HUES6 (cell line): ENCODE results near the gene METTL25.

Source experiments
- H3K27ac ChIP-seq: 2 replicates; pipeline ENCODE4 v1.7.0; 2013; ENCODE audit warnings: low read depth, mild to moderate bottlenecking, low read length, inconsistent platforms
- H3K27me3 ChIP-seq: 2 replicates; pipeline ENCODE4 v1.6.1; 2013; ENCODE audit warnings: low read length; ENCODE audit not compliant: control insufficient read depth, insufficient read depth
- H3K36me3 ChIP-seq: 2 replicates; pipeline ENCODE4 v1.6.1; 2013; ENCODE audit warnings: low read length; ENCODE audit not compliant: control insufficient read depth, insufficient read depth
- H3K4me1 ChIP-seq: 2 replicates; pipeline ENCODE4 v1.6.1; 2013; ENCODE audit warnings: low read length; ENCODE audit not compliant: control insufficient read depth, insufficient read depth
- H3K4me3 ChIP-seq: 2 replicates; pipeline ENCODE4 v1.5.1; 2013; ENCODE audit warnings: low read depth, low read length
- H3K9ac ChIP-seq: one replicate; pipeline ENCODE4 v1.6.1; 2013; ENCODE audit warnings: mild to moderate bottlenecking, low read length
- H3K9me3 ChIP-seq: 2 replicates; pipeline ENCODE4 v1.6.1; 2013; ENCODE audit warnings: low read depth, low read length; ENCODE audit not compliant: control insufficient read depth, insufficient read depth

The METTL25 gene

DNA sequence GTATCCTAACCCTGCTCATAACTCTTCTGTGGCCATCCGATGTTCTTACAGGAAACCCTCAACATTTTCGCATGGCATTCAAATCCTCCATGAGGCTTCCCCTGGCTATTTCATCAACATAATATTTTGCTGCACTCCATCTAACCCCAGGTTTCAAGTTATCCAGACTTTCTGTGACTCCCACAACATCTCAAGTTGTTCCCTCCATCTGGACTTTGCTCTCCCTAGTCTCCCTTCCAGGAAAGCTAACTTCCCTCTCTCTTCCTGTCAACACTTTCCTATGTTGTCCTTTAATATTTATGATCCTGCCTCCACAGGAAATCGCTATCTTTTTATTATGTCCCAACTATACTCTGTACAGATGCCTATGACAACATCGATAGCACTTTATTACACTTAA is 146.1 kb downstream of the METTL25 start:
- Histone ChIP-seq H3K27me3 (no peaks in the 10 kb centered on the region), H3K4me1 (no peaks in the 10 kb centered on the region; the same call in 1 of the 2 replicates), H3K4me3 (no peak overlapping the region), H3K9ac (no peak overlapping the region), H3K27ac (no peak overlapping the region), H3K36me3 (no peaks in the 10 kb centered on the region), H3K9me3 (no peaks in the 10 kb centered on the region)

DNA sequence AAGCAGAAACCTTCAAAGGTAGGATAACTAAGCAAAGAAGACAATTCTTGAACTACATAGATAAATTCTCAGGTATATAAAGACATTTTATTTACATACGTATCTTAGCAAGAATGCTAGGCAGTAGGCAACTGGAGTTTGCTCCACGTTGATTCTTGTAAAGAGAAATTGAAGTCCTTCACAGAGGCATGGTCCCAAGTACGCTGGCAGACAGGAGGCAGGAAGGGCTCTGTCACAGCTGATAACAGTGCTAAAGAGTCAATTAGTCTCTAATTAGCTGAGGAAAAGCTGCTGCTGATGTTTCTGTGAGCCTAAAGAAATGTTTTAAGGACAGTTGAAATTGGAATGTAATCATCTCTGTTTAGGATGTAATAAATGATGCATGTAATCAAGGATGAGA is 146.8 kb downstream of the METTL25 start:
- Histone ChIP-seq H3K27ac (no peak overlapping the region), H3K9ac (no peak overlapping the region), H3K4me1 (no peaks in the 10 kb centered on the region; the same call in 1 of the 2 replicates), H3K27me3 (no peaks in the 10 kb centered on the region), H3K4me3 (no peak overlapping the region), H3K9me3 (no peaks in the 10 kb centered on the region), H3K36me3 (no peaks in the 10 kb centered on the region)

DNA sequence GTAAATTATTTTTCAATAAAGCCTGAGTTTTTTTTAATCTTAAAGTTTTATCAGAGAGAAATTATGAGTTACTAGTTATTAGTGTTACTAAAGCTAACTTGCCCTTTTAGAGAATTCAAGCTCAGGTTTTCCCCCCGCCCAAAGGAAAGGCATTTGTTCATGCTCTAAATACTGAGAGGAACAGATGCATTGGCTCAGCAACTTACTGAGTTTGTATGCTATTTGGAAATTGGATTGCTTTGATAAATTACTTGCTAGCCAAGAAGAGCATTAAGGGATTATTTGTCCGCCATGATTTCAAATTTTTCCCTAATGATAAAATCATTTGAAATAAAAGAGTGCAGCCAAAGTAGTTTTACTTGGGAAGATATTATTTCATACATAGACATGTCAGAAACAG is 149.4 kb downstream of the METTL25 start:
- H3K27ac ChIP-seq, result no peak overlapping the region
- no peaks in the 10 kb centered on the region for H3K36me3 ChIP-seq
- no peak overlapping the region for H3K4me3 ChIP-seq
- no peaks in the 10 kb centered on the region for H3K9me3 ChIP-seq
- H3K27me3 ChIP-seq, result no peaks in the 10 kb centered on the region
- H3K4me1 ChIP-seq, result no peaks in the 10 kb centered on the region; the same call in 1 of the 2 replicates
- no peak overlapping the region for H3K9ac ChIP-seq

DNA sequence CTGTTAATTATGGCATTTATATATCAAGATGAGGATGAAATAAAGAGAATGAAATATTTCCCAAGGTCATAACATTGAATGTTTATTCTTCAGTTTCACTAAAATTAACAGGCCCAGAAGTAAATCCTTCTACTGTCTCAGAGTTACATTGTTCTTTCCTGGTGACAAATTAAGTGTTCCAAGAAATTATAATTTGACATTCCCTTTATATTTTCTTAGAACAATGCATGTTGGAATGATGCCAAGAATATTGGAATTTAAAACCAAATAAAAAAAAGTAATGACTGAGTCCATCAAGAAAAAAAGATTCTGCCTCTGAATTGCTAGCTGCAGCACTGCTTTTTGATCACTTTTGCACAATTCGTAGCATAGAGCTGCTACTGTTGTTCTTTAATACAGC is 152.1 kb downstream of the METTL25 start:
- no peak overlapping the region for H3K27ac ChIP-seq
- H3K27me3 ChIP-seq, result no peaks in the 10 kb centered on the region
- no peak overlapping the region for H3K4me3 ChIP-seq
- no peaks in the 10 kb centered on the region for H3K9me3 ChIP-seq
- H3K36me3 ChIP-seq, result no peaks in the 10 kb centered on the region
- H3K4me1 ChIP-seq, result no peaks in the 10 kb centered on the region; the same call in 1 of the 2 replicates
- H3K9ac ChIP-seq, result no peak overlapping the region

DNA sequence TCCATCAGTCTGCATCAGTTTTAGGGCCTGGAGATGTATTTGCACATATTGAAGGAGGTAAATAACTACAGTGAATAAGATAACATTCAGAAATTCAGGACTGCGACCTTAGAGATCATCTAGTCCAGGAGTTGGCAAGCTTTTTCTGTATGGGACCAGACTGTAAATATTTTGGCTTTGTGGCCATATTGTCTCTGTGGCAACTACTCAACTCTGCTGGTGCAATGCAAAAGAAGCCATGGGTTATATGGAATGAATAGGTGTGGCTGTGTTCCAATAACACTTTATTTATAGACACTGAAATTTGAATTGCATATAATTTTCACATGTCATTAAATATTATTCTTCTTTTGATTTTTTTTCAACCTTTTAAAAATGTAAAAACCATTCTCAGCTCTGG is 156.6 kb downstream of the METTL25 start:
- Histone ChIP-seq H3K27me3 (no peaks in the 10 kb centered on the region), H3K9me3 (no peaks in the 10 kb centered on the region), H3K27ac (no peak overlapping the region), H3K4me3 (no peak overlapping the region), H3K9ac (no peak overlapping the region), H3K36me3 (no peaks in the 10 kb centered on the region), H3K4me1 (no peaks in the 10 kb centered on the region)

DNA sequence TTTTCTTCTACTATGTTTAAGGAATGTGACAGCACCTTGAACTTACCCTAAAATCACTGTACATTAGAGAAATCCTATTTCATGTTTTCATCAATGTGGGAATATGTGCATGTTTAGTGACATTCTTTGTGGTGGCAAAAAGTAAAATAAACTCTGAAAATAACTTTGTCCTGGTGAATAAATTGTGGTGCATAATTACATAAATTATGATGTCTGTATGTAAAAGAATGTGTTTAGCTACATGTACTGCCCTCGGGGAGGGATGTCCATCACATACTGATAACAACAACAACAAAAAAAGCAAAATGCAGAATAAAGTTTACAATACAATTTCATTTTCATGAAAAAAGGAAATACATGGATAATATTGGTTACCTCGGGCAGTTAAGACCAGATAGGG is 157.3 kb downstream of the METTL25 start:
- Histone ChIP-seq H3K27me3 (no peaks in the 10 kb centered on the region), H3K27ac (no peak overlapping the region), H3K36me3 (no peaks in the 10 kb centered on the region), H3K9me3 (no peaks in the 10 kb centered on the region), H3K4me3 (no peak overlapping the region), H3K9ac (no peak overlapping the region), H3K4me1 (no peaks in the 10 kb centered on the region)

DNA sequence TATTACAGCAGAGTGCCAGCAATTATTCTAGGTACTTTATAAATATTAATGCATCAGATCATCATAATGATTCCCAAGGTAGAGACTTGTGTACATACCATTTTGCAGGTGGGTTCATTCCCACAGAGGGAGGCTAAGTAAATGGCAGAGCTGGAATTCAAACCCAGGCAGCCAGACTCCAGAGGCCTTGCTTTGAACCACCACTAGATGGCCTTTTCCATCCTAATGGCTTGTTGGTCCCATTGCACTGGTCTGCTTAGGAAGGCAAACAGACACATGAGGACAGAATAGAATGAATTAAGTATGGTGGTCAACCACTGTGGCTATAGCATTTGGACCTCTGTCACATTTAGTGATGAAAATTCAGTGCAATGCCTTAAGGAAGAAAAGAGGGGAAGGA is 158.7 kb downstream of the METTL25 start:
- H3K9me3 ChIP-seq, result no peaks in the 10 kb centered on the region
- no peaks in the 10 kb centered on the region for H3K36me3 ChIP-seq
- no peak overlapping the region for H3K27ac ChIP-seq
- H3K9ac ChIP-seq, result no peak overlapping the region
- no peak overlapping the region for H3K4me3 ChIP-seq
- no peaks in the 10 kb centered on the region for H3K4me1 ChIP-seq
- H3K27me3 ChIP-seq, result no peaks in the 10 kb centered on the region

DNA sequence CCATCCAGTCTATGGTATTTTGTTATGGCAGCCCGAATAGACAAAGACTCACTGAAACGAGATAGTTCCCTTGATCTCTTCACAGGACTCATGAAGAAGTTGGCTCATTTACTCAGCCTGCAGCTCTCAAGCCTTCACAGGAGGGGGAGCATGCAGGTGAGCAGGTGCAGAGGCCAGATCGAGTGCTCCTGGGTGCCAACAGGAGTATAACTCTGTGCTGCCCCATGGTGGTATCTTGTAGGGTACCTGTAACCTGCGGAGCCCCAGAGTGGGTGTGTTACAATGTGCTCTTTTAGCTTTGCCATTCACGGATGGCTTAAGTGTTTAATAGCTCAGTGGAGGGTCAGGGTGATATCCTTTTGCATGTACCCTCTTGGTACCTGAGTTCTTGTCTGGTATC is 159.5 kb downstream of the METTL25 start:
- Histone ChIP-seq H3K9me3 (no peaks in the 10 kb centered on the region), H3K36me3 (no peaks in the 10 kb centered on the region), H3K4me3 (no peak overlapping the region), H3K4me1 (no peaks in the 10 kb centered on the region), H3K27me3 (no peaks in the 10 kb centered on the region), H3K27ac (no peak overlapping the region), H3K9ac (no peak overlapping the region)

DNA sequence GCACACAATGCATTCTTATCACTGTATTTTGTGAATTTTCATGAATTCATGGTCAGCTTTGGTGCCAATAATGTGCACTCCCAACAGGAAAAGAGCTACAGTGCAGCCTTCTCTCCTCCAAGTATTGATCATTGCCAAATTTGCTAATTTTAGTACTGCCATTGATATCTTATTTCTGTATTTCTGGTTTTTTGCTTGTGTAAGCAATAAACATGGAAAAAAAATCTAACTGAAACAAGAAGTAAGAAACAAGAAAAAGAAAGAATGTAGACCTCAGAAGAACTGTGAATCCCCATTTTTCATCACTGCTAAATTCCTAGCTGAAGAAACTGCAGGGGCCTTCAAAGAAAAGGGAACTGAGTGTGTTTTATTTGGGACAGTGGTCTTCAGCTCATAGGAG is 161.2 kb downstream of the METTL25 start:
- Histone ChIP-seq H3K9me3 (no peaks in the 10 kb centered on the region), H3K27me3 (no peaks in the 10 kb centered on the region), H3K4me3 (no peak overlapping the region), H3K9ac (no peak overlapping the region), H3K27ac (no peak overlapping the region), H3K4me1 (no peaks in the 10 kb centered on the region), H3K36me3 (no peaks in the 10 kb centered on the region)

DNA sequence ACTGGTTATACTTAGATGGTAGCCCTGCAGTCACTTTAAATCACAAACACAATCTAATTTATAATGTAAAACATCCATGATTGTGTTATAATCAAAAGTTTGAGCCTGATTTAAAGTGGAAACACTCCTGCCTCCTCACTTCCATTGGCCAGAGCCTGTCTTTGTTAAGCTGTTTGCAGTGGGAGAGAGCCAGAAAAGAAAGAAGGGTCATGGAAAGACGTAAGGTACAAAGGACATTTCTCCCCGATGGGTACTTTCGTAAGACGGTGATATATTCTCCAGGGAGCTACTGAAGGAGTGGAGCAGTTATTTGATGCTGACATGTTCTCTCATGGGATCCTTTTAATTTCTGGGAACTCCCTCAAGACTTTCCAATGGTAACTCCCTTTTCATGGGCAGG is 164.0 kb downstream of the METTL25 start:
- no peaks in the 10 kb centered on the region for H3K36me3 ChIP-seq
- no peak overlapping the region for H3K27ac ChIP-seq
- H3K27me3 ChIP-seq, result no peaks in the 10 kb centered on the region
- no peaks in the 10 kb centered on the region for H3K9me3 ChIP-seq
- no peak overlapping the region for H3K4me3 ChIP-seq
- H3K9ac ChIP-seq, result no peak overlapping the region
- no peaks in the 10 kb centered on the region for H3K4me1 ChIP-seq

DNA sequence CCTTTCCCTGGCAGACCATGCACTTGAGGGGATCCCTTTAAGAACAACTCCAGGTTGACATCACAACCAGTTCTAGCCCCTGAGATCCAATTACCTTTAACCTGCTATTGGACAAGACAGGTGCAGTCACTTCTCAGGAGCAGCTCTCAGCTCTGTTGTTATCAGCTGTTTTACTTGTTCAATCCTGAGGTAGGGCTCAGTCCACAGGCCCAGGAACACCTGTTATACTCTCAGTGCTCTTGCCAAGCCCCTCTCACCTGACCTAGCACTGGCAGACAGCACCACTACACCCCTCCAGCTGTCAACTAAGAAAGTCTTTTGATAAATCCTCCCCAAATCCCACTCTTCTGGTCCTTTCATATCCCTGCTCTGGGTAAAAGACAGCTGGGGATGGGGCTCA is 164.4 kb downstream of the METTL25 start:
- Histone ChIP-seq H3K4me1 (no peaks in the 10 kb centered on the region), H3K9ac (no peak overlapping the region), H3K27me3 (no peaks in the 10 kb centered on the region), H3K4me3 (no peak overlapping the region), H3K9me3 (no peaks in the 10 kb centered on the region), H3K27ac (no peak overlapping the region), H3K36me3 (no peaks in the 10 kb centered on the region)

DNA sequence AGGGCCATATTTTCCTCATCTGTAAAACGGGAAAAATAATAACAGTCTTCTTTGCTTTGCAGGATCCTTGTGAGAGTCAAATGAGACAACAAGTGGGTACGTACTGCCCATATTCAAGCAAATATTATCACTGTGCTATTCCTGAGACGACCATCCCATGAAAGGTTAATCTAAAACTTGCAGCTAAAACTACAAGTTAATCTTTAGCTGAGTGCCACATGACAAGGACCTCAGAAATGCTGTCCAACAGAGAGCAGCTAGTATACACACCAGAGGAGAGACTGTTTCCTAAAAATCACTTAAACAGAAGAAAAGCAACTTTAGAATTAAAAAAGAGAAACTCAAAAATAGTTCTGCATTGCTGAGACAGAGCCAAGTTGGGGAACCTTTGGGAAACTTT is 165.7 kb downstream of the METTL25 start:
- Histone ChIP-seq H3K9me3 (no peaks in the 10 kb centered on the region), H3K27ac (no peak overlapping the region), H3K9ac (no peak overlapping the region), H3K27me3 (no peaks in the 10 kb centered on the region), H3K4me1 (no peaks in the 10 kb centered on the region), H3K36me3 (no peaks in the 10 kb centered on the region), H3K4me3 (no peak overlapping the region)
